HCT116 (cell line): ENCODE data around the gene UBE3C. TPM values are rescaled to one million over a fixed set of nuclear protein-coding genes. Genes with fewer than 3 reads are reported as not detected.
A peak's percentile ranks its signal among the peaks of the same experiment; 100 is the strongest.

Source experiments
- ATAC-seq: fragments of 200-7000 bp; cut with Tn5 transposase; 2 replicates; pipeline ENCODE4 v1.9.1; 2020; ENCODE audit warnings: mild to moderate bottlenecking, moderate library complexity
- BruUV-seq: library from RNA; stranded (reverse); fragments of 400-500 nt; replicated peaks from 2 replicates; lab custom pipeline; 2021; lab: Mats Ljungman, UMichigan
- CTCF ChIA-PET: fragments of 300-600 bp; sonication (Branson Sonifier 250); formaldehyde crosslinking; loops from one replicate; lab custom pipeline; 2021; ENCODE audit warnings: antibody characterized with exemption; lab: Charles Lee
- POLR2A ChIA-PET: fragments of 300-600, 350-600 bp; sonication (Branson Sonifier 250); formaldehyde crosslinking; loops from one replicate; lab custom pipeline; 2021; ENCODE audit warnings: antibody characterized with exemption; lab: Charles Lee
- RAD21 ChIA-PET, 2 experiments: fragments of 300-600 bp; sonication (Branson Sonifier 250); formaldehyde crosslinking; loops; one replicate each; lab custom pipeline; 2023; ENCODE audit warnings: low total read pairs in 2 of 2; ENCODE audit not compliant: uncharacterized antibody in 2 of 2, unreplicated experiment in 2 of 2, low non-redundant PET in 1 of 2; lab: Charles Lee
- DNase-seq: peaks from one replicate; pipeline ENCODE4 v3.0.0-alpha.2; 2010; ENCODE audit warnings: low read depth, low spot score
- H2AFZ ChIP-seq: fragments of 200-600 bp; shearing (Covaris generic), sonication (generic); 2 replicates; pipeline ENCODE4 v1.6.1; 2017; ENCODE audit warnings: low read depth, mixed run types, mixed read lengths, antibody characterized with exemption, low read length; ENCODE audit not compliant: poor library complexity, severe bottlenecking
- H3K27ac ChIP-seq: 2 replicates; pipeline ENCODE4 v1.5.1; 2012; ENCODE audit warnings: low read depth, low read length
- H3K27me3 ChIP-seq: fragments of 200-600 bp; sonication (generic); 2 replicates; pipeline ENCODE4 v1.6.1; 2016; ENCODE audit warnings: mixed run types, low read length, mixed read lengths; ENCODE audit not compliant: insufficient read depth
- H3K36me3 ChIP-seq, 2 experiments: fragments of 200-500 bp in 1 of 2; fragments of 200-600 bp in 1 of 2; sonication (Bioruptor generic) in 1 of 2; sonication (generic) in 1 of 2; 2 replicates each; pipeline versions ENCODE4 v1.5.1 to v1.6.1; 2014 to 2016; ENCODE audit warnings: low read length in 2 of 2, inconsistent platforms in 1 of 2, mixed read lengths in 1 of 2, mixed run types in 1 of 2; ENCODE audit not compliant: insufficient read depth in 2 of 2, control insufficient read depth in 1 of 2
- H3K4me1 ChIP-seq, 2 experiments: fragments of 200-600 bp in 1 of 2; sonication (generic) in 1 of 2; 2 replicates each; pipeline versions ENCODE4 v1.5.1 to v1.6.1; 2012 to 2017; ENCODE audit warnings: low read length in 2 of 2, inconsistent platforms in 1 of 2, mild to moderate bottlenecking in 1 of 2, mixed read lengths in 1 of 2, mixed run types in 1 of 2, moderate library complexity in 1 of 2; ENCODE audit not compliant: insufficient read depth in 2 of 2, control insufficient read depth in 1 of 2
- H3K4me2 ChIP-seq: fragments of 200-600 bp; sonication (generic); 2 replicates; pipeline ENCODE4 v1.6.1; 2017; ENCODE audit warnings: mixed run types, low read length, mixed read lengths
- H3K4me3 ChIP-seq, 2 experiments: fragments of 200-600 bp in 1 of 2; sonication (generic) in 1 of 2; replicated peaks in 1 of 2; 2 replicates each; pipeline ENCODE4 v1.5.1; 2011 to 2016; ENCODE audit warnings: low read length in 2 of 2, control low read depth in 1 of 2, low read depth in 1 of 2, mild to moderate bottlenecking in 1 of 2, mixed read lengths in 1 of 2, mixed run types in 1 of 2
- H3K79me2 ChIP-seq: fragments of 200-600 bp; sonication (generic); 2 replicates; pipeline ENCODE4 v1.6.1; 2017; ENCODE audit warnings: mild to moderate bottlenecking, mixed run types, low read length, moderate library complexity, mixed read lengths; ENCODE audit not compliant: insufficient read depth
- H3K9ac ChIP-seq: fragments of 200-600 bp; sonication (generic); 2 replicates; pipeline ENCODE4 v1.6.1; 2016; ENCODE audit warnings: low read length, mixed read lengths
- H3K9me2 ChIP-seq: fragments of 200-600 bp; sonication (generic), shearing (Covaris generic); 2 replicates; pipeline ENCODE4 v1.6.1; 2017; ENCODE audit warnings: mixed run types, mild to moderate bottlenecking, moderate library complexity; ENCODE audit not compliant: insufficient read depth
- H3K9me3 ChIP-seq, 2 experiments: fragments of 200-500 bp in 1 of 2; fragments of 200-600 bp in 1 of 2; sonication (Bioruptor generic) in 1 of 2; sonication (generic) in 1 of 2; 2 replicates each; pipeline ENCODE4 v1.6.1; 2014 to 2017; ENCODE audit warnings: low read length in 2 of 2, mixed read lengths in 2 of 2, inconsistent platforms in 1 of 2, low read depth in 1 of 2, mild to moderate bottlenecking in 1 of 2, mixed run types in 1 of 2, moderate library complexity in 1 of 2; ENCODE audit not compliant: control insufficient read depth in 1 of 2, insufficient read depth in 1 of 2
- H4K20me1 ChIP-seq: fragments of 200-600 bp; sonication (generic), shearing (Covaris generic); 2 replicates; pipeline ENCODE4 v1.6.1; 2017; ENCODE audit warnings: mixed run types, mild to moderate bottlenecking, moderate library complexity; ENCODE audit not compliant: insufficient read depth
- CEBPB ChIP-seq: IDR thresholded peaks from 2 replicates; pipeline ENCODE4 v1.6.1; 2012; ENCODE audit warnings: low read depth
- CTCF ChIP-seq, 3 experiments: fragments of 200-600 bp in 1 of 3; sonication (generic) in 1 of 3; IDR thresholded peaks in 2 of 3; conservative IDR thresholded peaks in 1 of 3; 2 replicates each; pipeline ENCODE4 v1.5.1; 2012 to 2017; ENCODE audit warnings: low read depth in 2 of 3, low read length in 2 of 3, antibody characterized with exemption in 1 of 3, borderline replicate concordance in 1 of 3, control low read depth in 1 of 3, mild to moderate bottlenecking in 1 of 3, mixed read lengths in 1 of 3, mixed run types in 1 of 3, moderate library complexity in 1 of 3; ENCODE audit not compliant: insufficient read depth in 1 of 3
- EZH2phosphoT487 ChIP-seq: fragments of 200-600 bp; IDR thresholded peaks from 2 replicates; pipeline ENCODE4 v1.6.1; 2018; ENCODE audit warnings: antibody characterized with exemption, borderline replicate concordance
- MAX ChIP-seq: IDR thresholded peaks from 2 replicates; pipeline ENCODE4 v1.6.1; 2012
- RAD21 ChIP-seq: IDR thresholded peaks from 2 replicates; pipeline ENCODE4 v1.6.1; 2012; ENCODE audit warnings: low read depth, mild to moderate bottlenecking
- SP1 ChIP-seq: IDR thresholded peaks from 2 replicates; pipeline ENCODE4 v1.6.1; 2012; ENCODE audit warnings: low read depth
- SRF ChIP-seq: IDR thresholded peaks from 2 replicates; pipeline ENCODE4 v1.6.1; 2012; ENCODE audit warnings: low read depth
- YY1 ChIP-seq: IDR thresholded peaks from 2 replicates; pipeline ENCODE4 v1.6.1; 2011; ENCODE audit warnings: low read length, low read depth, moderate library complexity, mild to moderate bottlenecking; ENCODE audit not compliant: insufficient replicate concordance; ENCODE audit errors: extremely low read depth
- ZFX ChIP-seq: fragments of 450-650 bp; IDR thresholded peaks from 2 replicates; pipeline ENCODE4 v1.6.1; 2017
- ZNF274 ChIP-seq: fragments of 200-500 bp; sonication (Bioruptor generic); IDR thresholded peaks from 2 replicates; pipeline ENCODE4 v1.6.1; 2014; ENCODE audit warnings: mild to moderate bottlenecking, low read depth, low read length, inconsistent platforms
- intact Hi-C: fragments of 100-400 bp; cut with micrococcal nuclease; formaldehyde crosslinking; loops from 2 replicates; pipeline ENCODE4 v1.10.0; 2022
- total RNA-seq: library from RNA; stranded (reverse); gene quantifications from one replicate; pipeline ENCODE4 v1.2.1, GENCODE V29; 2021; ENCODE audit not compliant: unreplicated experiment
- TF ChIP-seq, protein P1 (sequence below): IDR thresholded peaks from 2 replicates; pipeline ENCODE4 v1.6.1; 2012

Gene UBE3C
- total RNA-seq, 1 experiment from 2014 or later: 68.3 TPM

GRCh38 chr7:157291404-157292080, 152.8 kb downstream of the UBE3C start (continued):
- no peak for TF ChIP-seq ZNF274
- no peak for TF ChIP-seq SP1
- no peak for TF ChIP-seq EZH2phosphoT487

GRCh38 chr7:157292258-157292657, 153.5 kb downstream of the UBE3C start:
- DNase-seq (no peak), ATAC-seq (no peak)
- H3K27me3 ChIP-seq: no peaks in the 10 kb centered on the region
- H3K9me2 ChIP-seq: no peaks in the 10 kb centered on the region
- H3K36me3 ChIP-seq: no peaks in the 10 kb centered on the region
- ChIA-PET CTCF (no interaction called here), POLR2A (no interaction called here), RAD21 (no interaction called here)
- no peak overlapping the region for H3K4me3 ChIP-seq
- intact Hi-C loops: no loop called here
- peak overlapping the region; percentile 47 for H3K4me2 ChIP-seq
- BruUV-seq: no TSS peak
- no peaks in the 10 kb centered on the region for H3K79me2 ChIP-seq
- peaks cover 21 to 41% of the 10 kb centered on the region in 2 experiments for H3K4me1 ChIP-seq
- no peak overlapping the region for H3K9ac ChIP-seq
- H2AFZ ChIP-seq: no peak overlapping the region
- no peaks in the 10 kb centered on the region for H3K9me3 ChIP-seq
- no peaks in the 10 kb centered on the region for H4K20me1 ChIP-seq
- no peak for TF ChIP-seq ZFX
- TF ChIP-seq, all 23 proteins: peak for 0
- no peak overlapping the region for H3K27ac ChIP-seq

GRCh38 chr7:157292770-157293412, 154.2 kb downstream of the UBE3C start:
- H3K27me3 ChIP-seq: no peaks in the 10 kb centered on the region
- H3K36me3 ChIP-seq: no peaks in the 10 kb centered on the region
- H2AFZ ChIP-seq: no peak overlapping the region
- POLR2A ChIA-PET: no interaction called here
- CTCF ChIA-PET: no interaction called here
- H3K27ac ChIP-seq: no peak overlapping the region
- intact Hi-C loops: no loop called here
- DNase-seq (no peak), ATAC-seq (no peak)
- TF ChIP-seq CTCF (IDR thresholded peaks at IDR 0.05 in 2 of 3, conservative IDR thresholded peaks at IDR 0.05 in 1 of 3; ENCODE audit: borderline replicate concordance in 1 of 3, insufficient read depth in 1 of 3, low read depth in 2 of 3, low read length in 2 of 3) (no peak), ZFX (no peak), SRF (no peak), MAX (no peak), RAD21 (no peak), YY1 (no peak), CEBPB (no peak), EZH2phosphoT487 (no peak), ZNF274 (no peak)
- TF ChIP-seq, protein P1, sequence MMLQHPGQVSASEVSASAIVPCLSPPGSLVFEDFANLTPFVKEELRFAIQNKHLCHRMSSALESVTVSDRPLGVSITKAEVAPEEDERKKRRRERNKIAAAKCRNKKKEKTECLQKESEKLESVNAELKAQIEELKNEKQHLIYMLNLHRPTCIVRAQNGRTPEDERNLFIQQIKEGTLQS: no peak
- no peaks in the 10 kb centered on the region for H3K79me2 ChIP-seq
- H3K4me1 ChIP-seq: peaks cover 21 to 41% of the 10 kb centered on the region in 2 experiments
- peak overlapping the region; percentile 47 for H3K4me2 ChIP-seq
- RAD21 ChIA-PET: no interaction called here
- H3K9me2 ChIP-seq: no peaks in the 10 kb centered on the region
- H3K9me3 ChIP-seq: no peaks in the 10 kb centered on the region
- no TSS peak for BruUV-seq
- H3K4me3 ChIP-seq: no peak overlapping the region
- H3K9ac ChIP-seq: no peak overlapping the region
- H4K20me1 ChIP-seq: no peaks in the 10 kb centered on the region
